GM19240 (cell line): ENCODE measurements around the gene ZAP70.

Source experiments
- DNase-seq: peaks from one replicate; pipeline ENCODE4 v3.0.0; 2011; ENCODE audit warnings: low spot score; ENCODE audit not compliant: insufficient read length

The ZAP70 gene

DNA sequence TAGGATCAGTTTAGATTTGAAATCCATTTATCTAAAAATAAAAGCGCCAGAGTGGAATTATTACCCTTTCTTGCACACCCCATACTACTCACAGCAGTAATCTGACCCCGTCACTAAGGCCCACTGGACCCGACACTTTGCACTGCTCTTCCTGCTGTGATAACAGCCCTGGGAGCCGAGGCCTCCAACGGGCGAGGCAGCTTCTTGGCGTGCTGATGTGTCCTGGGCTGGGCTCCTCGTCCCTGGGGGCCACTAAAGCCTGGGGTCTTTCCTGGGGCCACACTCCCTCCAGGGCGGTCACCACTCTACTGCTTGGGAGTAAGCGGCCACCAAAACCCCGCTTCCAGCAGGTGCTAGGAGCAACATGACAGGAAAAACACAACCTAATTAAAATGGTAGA lies 61.7 kb downstream of the ZAP70 start:
- no peak for DNase-seq

DNA sequence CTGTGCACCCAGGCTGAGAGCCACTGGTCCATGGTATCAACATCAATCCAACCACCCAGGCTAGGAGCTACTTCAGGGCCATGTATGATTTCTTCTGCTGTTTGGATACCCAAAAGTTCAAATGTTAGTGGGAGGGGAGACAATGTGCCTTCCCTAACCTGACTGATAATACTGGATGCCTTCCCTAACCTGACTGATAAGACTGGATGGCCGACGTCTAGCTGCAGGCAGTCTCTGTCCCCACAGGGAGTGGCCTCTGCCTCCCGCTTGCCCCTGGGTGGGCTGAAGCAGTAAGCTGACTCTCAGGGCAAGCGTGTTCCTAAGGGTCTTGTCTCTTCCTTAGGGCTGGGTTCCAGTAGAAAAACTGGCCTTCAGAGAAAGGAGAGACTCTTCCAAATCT lies 65.8 kb downstream of the ZAP70 start:
- no peak for DNase-seq

DNA sequence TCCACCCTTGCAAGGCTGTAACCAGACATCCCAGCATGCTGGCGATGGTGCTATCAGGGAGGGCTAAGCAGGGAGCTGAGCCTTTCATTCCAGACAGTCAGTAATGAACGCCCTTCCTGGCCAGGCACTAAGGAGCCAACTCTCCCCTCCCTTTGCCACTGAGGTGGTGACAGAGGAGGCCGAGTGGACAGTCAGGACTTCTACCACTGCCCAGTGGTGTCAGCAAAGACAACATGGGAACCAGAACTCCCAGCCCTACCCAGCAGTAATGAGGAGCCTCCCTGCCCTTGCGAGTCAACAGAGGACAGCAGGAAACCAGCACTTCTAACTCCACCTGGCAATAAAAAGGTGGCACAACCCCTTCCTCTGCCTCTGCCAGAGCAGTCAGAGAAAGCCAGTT lies 68.6 kb downstream of the ZAP70 start:
- DNase-seq = no peak

DNA sequence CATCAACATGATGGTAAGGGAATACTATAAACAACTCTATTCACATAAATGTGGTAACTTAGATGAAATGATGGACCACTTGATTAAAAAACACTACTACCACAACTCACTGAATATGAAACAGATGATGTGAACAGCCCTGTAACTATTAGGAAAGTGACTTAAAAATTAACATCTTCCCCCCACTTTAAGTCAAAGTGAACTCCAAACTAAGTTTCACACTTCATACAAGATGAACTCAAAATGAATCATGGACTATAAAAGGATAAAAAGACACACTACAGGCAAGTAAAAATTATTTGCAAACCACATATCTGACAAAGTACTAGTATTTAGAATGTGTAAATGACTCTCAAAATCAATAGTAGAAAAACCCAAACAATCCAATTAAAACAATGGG lies 71.6 kb downstream of the ZAP70 start:
- DNase-seq = no peak

DNA sequence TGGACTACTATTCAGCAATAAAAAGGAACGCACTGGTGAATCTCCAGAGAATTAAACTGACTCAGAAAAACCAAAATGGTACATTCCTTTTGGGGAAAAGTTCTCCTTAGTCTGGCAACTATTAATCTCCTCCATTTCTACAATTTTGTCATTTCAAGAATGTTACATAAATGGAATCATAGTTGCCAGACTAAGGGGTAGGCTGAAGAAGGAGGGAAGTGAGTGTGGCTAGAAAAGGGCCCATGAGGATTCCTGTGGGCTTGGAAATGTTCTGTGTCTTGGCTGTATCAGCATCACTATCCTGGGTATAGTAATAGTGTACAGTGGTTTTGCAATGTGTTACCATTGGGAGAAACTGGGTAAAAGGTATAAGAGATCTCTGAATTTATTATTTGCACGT lies 72.4 kb downstream of the ZAP70 start:
- no peak for DNase-seq

DNA sequence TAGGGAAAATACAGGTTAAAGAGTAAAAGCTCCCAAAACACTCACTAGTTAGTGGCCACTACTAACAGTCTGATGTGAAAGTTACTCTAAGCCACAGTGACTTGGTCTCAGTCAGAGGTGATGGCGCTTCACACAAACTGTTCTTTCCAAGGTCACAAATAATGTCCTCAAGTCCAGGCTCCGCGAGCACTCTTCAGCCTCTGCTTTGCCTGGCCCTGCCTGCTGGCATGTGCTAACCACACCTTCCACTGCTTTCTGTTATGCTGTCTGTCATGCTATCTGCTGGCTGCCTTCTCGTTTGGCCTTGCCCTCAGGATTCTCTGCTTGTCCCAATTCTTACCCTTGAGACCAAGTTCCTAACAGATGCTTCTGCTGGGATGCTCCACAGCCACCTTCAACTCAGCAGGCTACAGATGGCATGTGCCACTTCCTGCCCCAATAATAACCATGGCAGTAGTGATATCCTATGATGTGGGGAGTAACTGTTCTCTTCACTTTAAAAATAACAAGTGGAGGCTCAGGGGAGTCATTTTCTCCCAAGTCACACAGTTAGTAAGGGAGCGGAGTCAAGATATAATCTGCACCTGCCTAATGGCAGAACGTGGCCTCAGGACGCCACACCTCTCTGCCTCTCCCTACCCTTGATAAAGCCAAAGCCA lies 75.7 kb downstream of the ZAP70 start:
- DNase-seq = no peak
